Heart right ventricle (tissue), 16 donors: ENCODE measurements around the gene CD22. TPM values are rescaled to one million over a fixed set of nuclear protein-coding genes. Genes with fewer than 3 reads are reported as not detected.

ENCODE experiments used
- ATAC-seq, 8 donors: fragments of 200-7000 bp; cut with Tn5 transposase; one replicate each; pipeline ENCODE4 v1.9.1; 2020; ENCODE audit warnings: mild to moderate bottlenecking in 8 of 8, moderate library complexity in 8 of 8, moderate number of reproducible peaks in 1 of 8
- DNase-seq, 2 donors: peaks; one replicate each; pipeline ENCODE4 v3.0.0-alpha.2; 2020
- H3K27ac ChIP-seq, 10 donors: fragments of 200-600 bp; sonication (generic) in 2 of 10; one replicate each; pipeline versions ENCODE4 v1.5.0 to v1.8.0; 2020 to 2022; ENCODE audit warnings: mild to moderate bottlenecking in 3 of 10
- H3K27me3 ChIP-seq, 7 donors: fragments of 200-600 bp; one replicate each; pipeline ENCODE4 v1.8.0; 2021 to 2022; ENCODE audit warnings: mild to moderate bottlenecking in 2 of 7
- H3K36me3 ChIP-seq, 9 donors: fragments of 200-600 bp; sonication (generic) in 1 of 9; one replicate each; pipeline versions ENCODE4 v1.5.0 to v1.8.0; 2020 to 2022; ENCODE audit warnings: mild to moderate bottlenecking in 2 of 9
- H3K4me1 ChIP-seq, 9 donors: fragments of 200-600 bp; sonication (generic) in 1 of 9; one replicate each; pipeline versions ENCODE4 v1.5.0 to v1.8.0; 2020 to 2022; ENCODE audit warnings: mild to moderate bottlenecking in 4 of 9
- H3K4me3 ChIP-seq, 10 donors: fragments of 200-600 bp; sonication (generic) in 2 of 10; one replicate each; pipeline versions ENCODE4 v1.5.0 to v1.8.0; 2020 to 2022; ENCODE audit warnings: mild to moderate bottlenecking in 7 of 10, moderate library complexity in 2 of 10
- H3K9me3 ChIP-seq, 11 donors: fragments of 200-600 bp in 10 of 11; sonication (generic) in 2 of 11; one replicate each; pipeline versions ENCODE4 v1.5.0 to v1.8.0; 2013 to 2022; ENCODE audit warnings: mild to moderate bottlenecking in 2 of 11, control low read depth in 1 of 11, moderate library complexity in 1 of 11
- CTCF ChIP-seq, 9 donors: fragments of 200-600 bp; sonication (generic) in 2 of 9; IDR thresholded peaks; one replicate each; pipeline versions ENCODE4 v1.5.0 to v1.8.0; 2021 to 2022; ENCODE audit warnings: antibody characterized with exemption in 9 of 9, mild to moderate bottlenecking in 5 of 9, moderate library complexity in 1 of 9
- WGBS, 2 donors: extraction: QIAGEN DNeasy Blood & Tissue Kit; methylation state at CpG; one replicate each; pipeline ENCODE4 v1.1.7; 2013; ENCODE audit warnings: inconsistent platforms in 1 of 2; 5-methylcytosine and 5-hydroxymethylcytosine counted together
- intact Hi-C, 10 donors: fragments of 100-400 bp; cut with DNase I; formaldehyde crosslinking; loops; one replicate each; pipeline versions ENCODE4 v1.11.1 to v1.14.2; 2022
- polyA plus RNA-seq, 2 donors: library from polyadenylated mRNA; stranded (reverse); fragments of 200-250 nt; gene quantifications; one replicate each; pipeline ENCODE4 v1.2.3, GENCODE V29; 2013
- total RNA-seq, 10 donors: library from RNA; stranded (reverse); fragmentation: NEBNext Ultra II Directional in 3 of 10; extraction: Animal tissue kit (Norgen Biotek cat#: 25700) in 3 of 10; gene quantifications; one replicate each; pipeline versions ENCODE4 v1.2.1 to v1.2.4, GENCODE V29; 2021 to 2023
- donor health status: Arrhythmogenic right ventricular cardiomyopathy.
- donor health status: ischemic (EF 13 %, LVEDD 7.1; RV severe dilation, severe dysfunction).
- donor health status: healthy with polysubstance abuse.
- donor health status: DM: no; HTN: yes; CAD: no.
- donor health status: DM: no; HTN: no; CAD: no.
- donor health status: ischemic (EF 25% LVEDD 6.9; RV normal size, moderate dysfunction).
- donor health status: ischemic (EF 25% LVEDD 5.7; RV mildly dilated, moderate dysfunction).
- donor health status: healthy.
- donor health status: DM: yes; HTN: yes; CAD: no.
- donor health status: Ischemic cardiomyopathy.
- donor health status: ischemic (EF 35%, LVEDD 5.7; RV mildly dilated, moderate dysfunction).
- donor health status: nonischemic (EF 11% LVEDD 7.7; RV severe dilation, severe dysfunction).
- donor health status: DM: yes; HTN: yes; CAD: no.
- donor health status: PGD.
- donor health status: ischemic (EF 29% LVEDD 5.4; RV normal size, mild dysfunction).
- donor health status: nonischemic (EF 23%, LVEDD 6.1; RV moderate dilation, normal function).

CD22 gene
- total and polyA plus RNA-seq, 12 donors = 0.07 to 1.6 (median 0.38) TPM; not detected in 2

GRCh38 chr19:35388277-35389054, 59.5 kb downstream of the CD22 start:
- Histone ChIP-seq H3K4me3 (no peak overlapping the region), H3K27me3 (peaks cover 0 to 4% (median 0%) of the 10 kb centered on the region in 7 donors), H3K4me1 (no peaks in the 10 kb centered on the region), H3K36me3 (no peaks in the 10 kb centered on the region), H3K27ac (no peak overlapping the region), H3K9me3 (peaks cover 0 to 26% (median 6%) of the 10 kb centered on the region in 11 donors)
- DNase-seq (no peak), ATAC-seq (no peak)
- intact Hi-C loops = no loop called here
- TF ChIP-seq CTCF (IDR thresholded peaks at IDR 0.05) = no peak
- 91 to 94% methylated on average over 6 of the region's 6 CpGs for WGBS, 2 donors

GRCh38 chr19:35389192-35389861, 60.3 kb downstream of the CD22 start:
- DNase-seq = no peak
- Histone ChIP-seq H3K36me3 (no peaks in the 10 kb centered on the region), H3K4me3 (no peak overlapping the region), H3K9me3 (peaks cover 0 to 26% (median 6%) of the 10 kb centered on the region in 11 donors), H3K27ac (no peak overlapping the region), H3K4me1 (no peaks in the 10 kb centered on the region), H3K27me3 (no peaks in the 10 kb centered on the region)
- intact Hi-C loops = no loop called here
- WGBS, 2 donors = 76 to 85% methylated on average over 6 of the region's 6 CpGs
- TF ChIP-seq CTCF (IDR thresholded peaks at IDR 0.05) = no peak
- no peak for ATAC-seq

- Histone ChIP-seq H3K36me3 (no peaks in the 10 kb centered on the region), H3K4me3 (no peak overlapping the region), H3K4me1 (peaks cover 0 to 6% (median 4%) of the 10 kb centered on the region in 9 donors), H3K9me3 (no peaks in the 10 kb centered on the region), H3K27ac (no peak overlapping the region), H3K27me3 (no peaks in the 10 kb centered on the region)
- DNase-seq (no peak), ATAC-seq (no peak)
- 69 to 74% methylated on average over 5 of the region's 5 CpGs for WGBS, 2 donors
- no peak for TF ChIP-seq CTCF (IDR thresholded peaks at IDR 0.05)
- intact Hi-C loops = no loop called here
These were observed 64.0 kb downstream of the CD22 start for GRCh38 chr19:35392742-35393715.
